Measurements from ENCODE around the gene ANKRD44.

ANKRD44 gene

GRCh38 chr2:196965651-196966050, 344.9 kb downstream of the ANKRD44 start:
- H3K4me3 ChIP-seq (ENCODE audit: low read depth, low read length) = no peak overlapping the region
- no peak for DNase-seq (ENCODE audit: low read depth)
- TF ChIP-seq, protein P1, sequence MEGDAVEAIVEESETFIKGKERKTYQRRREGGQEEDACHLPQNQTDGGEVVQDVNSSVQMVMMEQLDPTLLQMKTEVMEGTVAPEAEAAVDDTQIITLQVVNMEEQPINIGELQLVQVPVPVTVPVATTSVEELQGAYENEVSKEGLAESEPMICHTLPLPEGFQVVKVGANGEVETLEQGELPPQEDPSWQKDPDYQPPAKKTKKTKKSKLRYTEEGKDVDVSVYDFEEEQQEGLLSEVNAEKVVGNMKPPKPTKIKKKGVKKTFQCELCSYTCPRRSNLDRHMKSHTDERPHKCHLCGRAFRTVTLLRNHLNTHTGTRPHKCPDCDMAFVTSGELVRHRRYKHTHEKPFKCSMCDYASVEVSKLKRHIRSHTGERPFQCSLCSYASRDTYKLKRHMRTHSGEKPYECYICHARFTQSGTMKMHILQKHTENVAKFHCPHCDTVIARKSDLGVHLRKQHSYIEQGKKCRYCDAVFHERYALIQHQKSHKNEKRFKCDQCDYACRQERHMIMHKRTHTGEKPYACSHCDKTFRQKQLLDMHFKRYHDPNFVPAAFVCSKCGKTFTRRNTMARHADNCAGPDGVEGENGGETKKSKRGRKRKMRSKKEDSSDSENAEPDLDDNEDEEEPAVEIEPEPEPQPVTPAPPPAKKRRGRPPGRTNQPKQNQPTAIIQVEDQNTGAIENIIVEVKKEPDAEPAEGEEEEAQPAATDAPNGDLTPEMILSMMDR (IDR thresholded peaks at IDR 0.05; ENCODE audit: control insufficient read depth, extremely low read depth, insufficient read depth) = no peak

DNA sequence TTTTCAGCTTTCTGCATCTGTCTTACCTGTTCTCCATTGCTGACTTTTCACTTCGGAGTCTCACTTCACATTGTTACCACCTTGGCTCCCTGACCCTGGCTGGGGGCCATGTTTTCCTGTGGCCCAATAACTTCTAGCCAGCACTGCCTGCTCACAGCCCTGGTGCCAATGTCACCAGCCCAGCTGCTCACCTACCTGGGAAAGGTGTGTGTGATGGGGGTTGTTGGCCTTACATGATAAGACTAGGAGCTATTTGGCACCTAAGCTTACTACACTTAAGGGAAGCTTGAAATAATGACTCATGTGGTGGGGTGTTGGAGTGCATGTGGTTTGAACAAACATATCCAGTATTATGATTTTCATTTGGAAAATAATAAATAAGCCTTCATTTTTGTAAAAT, 346.6 kb downstream of the ANKRD44 start:
- DNase-seq (ENCODE audit: low read depth) = no peak
- TF ChIP-seq, protein P1 (IDR thresholded peaks at IDR 0.05; ENCODE audit: control insufficient read depth, extremely low read depth, insufficient read depth) = no peak
- no peak overlapping the region for H3K4me3 ChIP-seq (ENCODE audit: low read depth, low read length)

- TF ChIP-seq, protein P1 (IDR thresholded peaks at IDR 0.05; ENCODE audit: control insufficient read depth, extremely low read depth, insufficient read depth) = no peak
- no peak for DNase-seq (ENCODE audit: low read depth)
- no peak overlapping the region for H3K4me3 ChIP-seq (ENCODE audit: low read depth, low read length)
These were observed 347.5 kb downstream of the ANKRD44 start for GRCh38 chr2:196963043-196963442.

DNA sequence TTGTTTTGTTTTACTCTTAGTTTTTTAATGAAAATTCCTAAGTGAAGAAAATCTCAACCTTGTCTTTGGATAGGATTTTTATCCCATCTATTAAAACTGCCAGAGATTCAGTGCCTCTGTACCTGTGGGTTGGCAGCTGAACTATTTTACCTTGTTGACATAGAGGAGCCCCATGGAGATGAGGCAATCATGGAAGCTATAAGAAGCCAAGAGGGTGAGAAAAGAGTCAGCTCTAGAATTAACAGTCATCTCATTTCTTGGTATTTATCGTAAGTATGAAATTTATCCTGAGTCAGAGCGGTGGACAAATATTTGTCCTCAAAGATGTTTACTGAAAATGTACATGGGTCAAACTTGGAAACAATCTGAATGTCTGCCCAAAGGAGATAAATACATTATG, 348.3 kb downstream of the ANKRD44 start:
- no peak for DNase-seq (ENCODE audit: low read depth)
- TF ChIP-seq, protein P1 (IDR thresholded peaks at IDR 0.05; ENCODE audit: control insufficient read depth, extremely low read depth, insufficient read depth) = no peak
- no peak overlapping the region for H3K4me3 ChIP-seq (ENCODE audit: low read depth, low read length)

GRCh38 chr2:196961889-196962288, 348.7 kb downstream of the ANKRD44 start:
- DNase-seq (ENCODE audit: low read depth) = no peak
- TF ChIP-seq, protein P1 (IDR thresholded peaks at IDR 0.05; ENCODE audit: control insufficient read depth, extremely low read depth, insufficient read depth) = no peak
- no peak overlapping the region for H3K4me3 ChIP-seq (ENCODE audit: low read depth, low read length)

GRCh38 chr2:196959734-196960338, 350.7 kb downstream of the ANKRD44 start:
- DNase-seq (ENCODE audit: low read depth) = no peak
- H3K4me3 ChIP-seq (ENCODE audit: low read depth, low read length) = no peak overlapping the region
- TF ChIP-seq, protein P1 (IDR thresholded peaks at IDR 0.05; ENCODE audit: control insufficient read depth, extremely low read depth, insufficient read depth) = no peak

- TF ChIP-seq, protein P1 (IDR thresholded peaks at IDR 0.05; ENCODE audit: control insufficient read depth, extremely low read depth, insufficient read depth) = no peak
- no peak overlapping the region for H3K4me3 ChIP-seq (ENCODE audit: low read depth, low read length)
- DNase-seq (ENCODE audit: low read depth) = no peak
These were observed 351.3 kb downstream of the ANKRD44 start for GRCh38 chr2:196959281-196959680.
